ENCODE results near the gene NUP107.

NUP107 gene

DNA sequence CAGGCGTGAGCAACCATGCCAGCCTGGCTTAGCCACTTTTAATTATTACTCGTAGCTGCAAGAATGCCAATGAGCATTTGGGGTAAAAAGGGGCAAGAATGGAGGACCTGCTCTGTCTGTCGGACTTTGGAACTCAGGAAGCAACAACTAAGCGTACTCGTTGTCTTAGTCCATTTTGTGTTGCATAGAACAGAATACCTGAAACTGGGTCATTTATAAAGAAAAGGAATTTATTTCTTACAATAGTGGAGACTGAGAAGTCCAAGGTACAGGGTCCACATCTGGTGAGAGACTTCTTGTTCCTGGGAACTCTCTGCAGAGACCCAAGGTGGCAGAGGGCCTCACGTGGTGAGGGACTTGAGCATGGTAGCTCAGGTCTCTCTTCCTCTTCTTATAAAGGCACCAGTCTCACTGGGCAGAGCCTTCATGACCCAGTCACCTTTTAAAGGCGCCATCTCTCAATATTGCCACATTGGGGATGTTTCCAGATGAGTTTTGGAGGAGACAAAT lies 88.4 kb downstream of the NUP107 start:
- Histone ChIP-seq H2AFZ (ENCODE audit: low read depth, low read length) (no peak overlapping the region), H3K27me3 (ENCODE audit: insufficient read depth, low read length, poor library complexity) (no peaks in the 10 kb centered on the region), H3K27ac (ENCODE audit: low read length) (no peak overlapping the region), H3K4me1 (ENCODE audit: insufficient read depth, low read length) (peaks cover 11% of the 10 kb centered on the region), H3K4me2 (ENCODE audit: insufficient read depth, low read length) (no peak overlapping the region), H3K9me3 (ENCODE audit: insufficient read depth, low read length, severe bottlenecking) (no peaks in the 10 kb centered on the region), H3K36me3 (ENCODE audit: insufficient read depth, low read length) (no peaks in the 10 kb centered on the region), H3K9ac (ENCODE audit: low read depth, low read length) (no peak overlapping the region), H3K79me2 (ENCODE audit: insufficient read depth, low read length) (no peaks in the 10 kb centered on the region), H4K20me1 (ENCODE audit: insufficient read depth, low read length) (no peaks in the 10 kb centered on the region), H3K4me3 (ENCODE audit: low read depth in 1 of 2, low read length in 2 of 2) (no peak overlapping the region)
- TF ChIP-seq, protein P1, sequence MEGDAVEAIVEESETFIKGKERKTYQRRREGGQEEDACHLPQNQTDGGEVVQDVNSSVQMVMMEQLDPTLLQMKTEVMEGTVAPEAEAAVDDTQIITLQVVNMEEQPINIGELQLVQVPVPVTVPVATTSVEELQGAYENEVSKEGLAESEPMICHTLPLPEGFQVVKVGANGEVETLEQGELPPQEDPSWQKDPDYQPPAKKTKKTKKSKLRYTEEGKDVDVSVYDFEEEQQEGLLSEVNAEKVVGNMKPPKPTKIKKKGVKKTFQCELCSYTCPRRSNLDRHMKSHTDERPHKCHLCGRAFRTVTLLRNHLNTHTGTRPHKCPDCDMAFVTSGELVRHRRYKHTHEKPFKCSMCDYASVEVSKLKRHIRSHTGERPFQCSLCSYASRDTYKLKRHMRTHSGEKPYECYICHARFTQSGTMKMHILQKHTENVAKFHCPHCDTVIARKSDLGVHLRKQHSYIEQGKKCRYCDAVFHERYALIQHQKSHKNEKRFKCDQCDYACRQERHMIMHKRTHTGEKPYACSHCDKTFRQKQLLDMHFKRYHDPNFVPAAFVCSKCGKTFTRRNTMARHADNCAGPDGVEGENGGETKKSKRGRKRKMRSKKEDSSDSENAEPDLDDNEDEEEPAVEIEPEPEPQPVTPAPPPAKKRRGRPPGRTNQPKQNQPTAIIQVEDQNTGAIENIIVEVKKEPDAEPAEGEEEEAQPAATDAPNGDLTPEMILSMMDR (IDR thresholded peaks at IDR 0.05; ENCODE audit: borderline replicate concordance, extremely low read depth, low read length, poor library complexity, severe bottlenecking), result no peak
- TF ChIP-seq EZH2 (IDR thresholded peaks at IDR 0.05; ENCODE audit: borderline replicate concordance, low read depth, low read length, severe bottlenecking), result no peak
- ATAC-seq (ENCODE audit: insufficient read depth, low read depth) (no peak), DNase-seq (no peak)

DNA sequence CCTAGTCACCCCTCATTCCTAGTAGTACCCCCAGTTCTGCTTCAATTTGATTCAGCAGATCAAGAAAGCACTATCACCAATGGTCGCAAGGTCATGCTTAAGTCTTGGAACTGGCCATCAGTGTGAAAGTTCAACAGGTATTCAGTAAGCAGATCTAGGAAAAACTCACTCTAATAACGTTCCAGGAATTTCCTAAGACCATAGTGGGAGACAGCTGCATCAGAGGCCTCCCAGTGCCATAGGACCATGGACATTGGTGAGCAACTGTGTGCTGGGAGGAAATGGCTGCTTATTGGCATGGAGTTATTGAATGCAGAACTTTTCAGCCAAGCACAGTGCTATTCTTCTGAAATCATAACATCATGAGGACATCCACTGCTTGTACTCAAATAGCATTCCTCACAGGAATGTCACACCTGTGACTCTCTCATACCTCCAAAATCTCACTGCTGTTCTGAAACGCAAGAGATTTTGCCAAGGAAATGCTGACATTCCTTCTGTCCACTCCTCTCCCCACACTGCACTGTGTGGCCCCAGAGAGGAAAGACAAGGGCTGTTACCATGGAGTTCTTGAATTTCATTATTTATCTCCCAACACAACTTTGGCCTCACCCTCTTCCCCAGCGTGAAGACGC lies 90.3 kb downstream of the NUP107 start:
- Histone ChIP-seq H4K20me1 (ENCODE audit: insufficient read depth, low read length) (no peaks in the 10 kb centered on the region), H3K4me1 (ENCODE audit: insufficient read depth, low read length) (peaks cover 11% of the 10 kb centered on the region), H2AFZ (ENCODE audit: low read depth, low read length) (no peak overlapping the region), H3K79me2 (ENCODE audit: insufficient read depth, low read length) (no peaks in the 10 kb centered on the region), H3K27me3 (ENCODE audit: insufficient read depth, low read length, poor library complexity) (no peaks in the 10 kb centered on the region), H3K4me3 (ENCODE audit: low read depth in 1 of 2, low read length in 2 of 2) (no peak overlapping the region), H3K9ac (ENCODE audit: low read depth, low read length) (no peak overlapping the region), H3K9me3 (ENCODE audit: insufficient read depth, low read length, severe bottlenecking) (no peaks in the 10 kb centered on the region), H3K27ac (ENCODE audit: low read length) (no peak overlapping the region), H3K36me3 (ENCODE audit: insufficient read depth, low read length) (no peaks in the 10 kb centered on the region), H3K4me2 (ENCODE audit: insufficient read depth, low read length) (no peak overlapping the region)
- TF ChIP-seq EZH2 (IDR thresholded peaks at IDR 0.05; ENCODE audit: borderline replicate concordance, low read depth, low read length, severe bottlenecking), result no peak
- TF ChIP-seq, protein P1 (IDR thresholded peaks at IDR 0.05; ENCODE audit: borderline replicate concordance, extremely low read depth, low read length, poor library complexity, severe bottlenecking), result no peak
- no peak for ATAC-seq (ENCODE audit: insufficient read depth, low read depth)
- DNase-seq, result no peak

DNA sequence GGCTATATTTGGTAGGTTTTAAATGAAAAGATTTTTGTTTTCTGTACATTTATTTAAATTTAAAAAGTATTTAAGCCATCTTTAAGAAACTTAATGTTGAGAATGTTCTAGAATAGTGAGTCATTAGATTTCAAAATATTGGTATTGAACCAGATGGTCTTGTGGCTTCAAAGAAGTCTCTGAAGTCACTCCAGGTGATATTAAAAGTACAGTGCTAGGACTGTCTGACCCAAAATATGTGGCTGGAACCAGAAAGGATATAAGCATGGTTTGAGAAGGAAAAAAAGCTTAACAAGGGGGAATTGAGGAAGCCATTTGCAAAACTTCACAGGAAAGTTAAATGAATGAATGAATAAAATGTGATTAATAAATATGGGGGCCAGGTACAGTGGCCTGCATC lies 92.5 kb downstream of the NUP107 start:
- Histone ChIP-seq H3K4me1 (ENCODE audit: insufficient read depth, low read length) (no peaks in the 10 kb centered on the region), H3K4me2 (ENCODE audit: insufficient read depth, low read length) (no peak overlapping the region), H3K4me3 (ENCODE audit: low read depth in 1 of 2, low read length in 2 of 2) (no peak overlapping the region), H4K20me1 (ENCODE audit: insufficient read depth, low read length) (no peaks in the 10 kb centered on the region), H3K9ac (ENCODE audit: low read depth, low read length) (no peak overlapping the region), H2AFZ (ENCODE audit: low read depth, low read length) (no peak overlapping the region), H3K9me3 (ENCODE audit: insufficient read depth, low read length, severe bottlenecking) (no peaks in the 10 kb centered on the region), H3K36me3 (ENCODE audit: insufficient read depth, low read length) (no peaks in the 10 kb centered on the region), H3K27ac (ENCODE audit: low read length) (no peak overlapping the region), H3K79me2 (ENCODE audit: insufficient read depth, low read length) (no peaks in the 10 kb centered on the region), H3K27me3 (ENCODE audit: insufficient read depth, low read length, poor library complexity) (no peaks in the 10 kb centered on the region)
- DNase-seq (no peak), ATAC-seq (ENCODE audit: insufficient read depth, low read depth) (no peak)
- TF ChIP-seq, protein P1 (IDR thresholded peaks at IDR 0.05; ENCODE audit: borderline replicate concordance, extremely low read depth, low read length, poor library complexity, severe bottlenecking), result no peak

Measured in DND-41 (cell line).